ENCODE results near the gene AOX1. TPM values are rescaled to one million over a fixed set of nuclear protein-coding genes. Genes with fewer than 3 reads are reported as not detected.

The AOX1 gene
- total and polyA plus RNA-seq, 5 experiments from 2014 or later: not detected

GRCh38 chr2:200687922-200688920 lies 102.4 kb downstream of the AOX1 start:
- peaks cover 0 to 7% (median 0%) of the 10 kb centered on the region in 9 donors for H3K9me3 Mint-ChIP-seq
- no peak overlapping the region for H3K4me3 Mint-ChIP-seq
- H3K27ac Mint-ChIP-seq: no peak overlapping the region
- H3K36me3 Mint-ChIP-seq: peaks cover 0 to 8% (median 0%) of the 10 kb centered on the region in 3 donors
- POLR2A ChIA-PET: no interaction called here
- H3K4me1 Mint-ChIP-seq: peaks cover 0 to 3% (median 1%) of the 10 kb centered on the region in 4 donors
- H3K27me3 Mint-ChIP-seq: no peaks in the 10 kb centered on the region
- DNase-seq (no peak), ATAC-seq (no peak)

GRCh38 chr2:200689115-200689514 lies 103.3 kb downstream of the AOX1 start:
- H3K27ac Mint-ChIP-seq: peak overlapping the region in 1 of 10 donors; percentile 7
- ATAC-seq: no peak

DNA sequence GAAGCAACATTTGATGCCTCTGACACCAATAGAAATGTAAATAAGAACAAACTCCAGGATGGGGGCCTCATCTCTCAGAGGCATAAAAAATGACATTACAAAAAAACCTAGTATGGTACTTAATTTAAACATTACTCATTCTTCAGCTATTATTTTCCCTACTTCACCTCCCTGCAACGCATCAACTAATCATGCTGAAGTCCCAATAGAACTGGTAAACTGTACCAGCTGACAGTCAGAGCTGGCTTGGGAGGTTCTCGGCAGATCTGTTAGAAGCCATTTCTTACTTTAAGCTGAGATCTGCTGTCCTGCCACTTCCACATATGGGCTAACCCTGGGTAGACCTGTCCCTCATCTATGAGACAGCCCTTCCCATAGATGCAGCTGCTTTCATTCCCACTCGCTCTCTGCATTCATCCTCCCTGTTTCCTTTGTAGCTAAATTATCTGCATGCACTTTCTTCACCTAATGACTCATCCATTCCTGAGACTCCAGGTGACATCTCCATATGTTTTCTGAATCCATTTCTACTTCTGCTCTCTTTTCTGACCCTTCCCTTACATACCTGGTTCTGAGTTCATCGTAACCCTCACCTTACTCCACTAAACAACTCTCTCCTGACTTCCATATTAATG lies 108.1 kb downstream of the AOX1 start:
- H3K27me3 Mint-ChIP-seq: peaks cover 0 to 2% (median 0%) of the 10 kb centered on the region in 5 donors
- no peak for ATAC-seq
- no peak for DNase-seq
- peak overlapping the region in 1 of 10 donors; percentile 1 for H3K27ac Mint-ChIP-seq
- no peak overlapping the region for H3K4me3 Mint-ChIP-seq
- POLR2A ChIA-PET: no interaction called here
- H3K4me1 Mint-ChIP-seq: peaks cover 0 to 4% (median 2%) of the 10 kb centered on the region in 4 donors
- no peaks in the 10 kb centered on the region for H3K9me3 Mint-ChIP-seq
- H3K36me3 Mint-ChIP-seq: no peaks in the 10 kb centered on the region

More at GRCh38 chr2:200689115-200689514, 103.3 kb downstream of the AOX1 start:
- Mint-ChIP-seq H3K4me1 (peaks cover 0 to 3% (median 1%) of the 10 kb centered on the region in 4 donors), H3K27me3 (no peaks in the 10 kb centered on the region), H3K9me3 (peaks cover 0 to 7% (median 0%) of the 10 kb centered on the region in 9 donors), H3K36me3 (peaks cover 0 to 8% (median 0%) of the 10 kb centered on the region in 3 donors), H3K4me3 (no peak overlapping the region)
- POLR2A ChIA-PET: no interaction called here
- no peak for DNase-seq

DNA sequence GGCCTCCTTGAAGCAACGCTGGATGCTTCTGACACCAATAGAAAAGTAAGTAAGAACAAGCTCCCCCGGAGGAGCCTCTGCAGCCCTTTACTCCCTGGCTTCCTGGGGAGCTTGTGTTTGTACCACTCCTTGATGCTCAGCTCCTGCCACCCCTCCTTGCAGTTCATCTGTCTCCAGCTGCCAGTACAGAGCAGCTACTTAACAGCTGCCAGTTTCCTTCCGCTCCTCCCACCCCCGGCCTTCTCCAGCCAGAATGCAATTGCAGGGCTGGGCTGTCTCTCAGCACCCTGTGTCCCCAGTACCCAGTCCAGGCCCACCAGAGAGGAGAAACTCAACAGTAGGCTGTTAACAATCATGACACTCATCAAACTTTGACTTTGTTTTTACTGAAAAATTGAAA lies 109.4 kb downstream of the AOX1 start:
- no peak overlapping the region for H3K4me3 Mint-ChIP-seq
- ATAC-seq (peak in 1 of 2 donors; percentile 22), DNase-seq (no peak)
- H3K36me3 Mint-ChIP-seq: no peaks in the 10 kb centered on the region
- H3K27me3 Mint-ChIP-seq: peaks cover 0 to 2% (median 0%) of the 10 kb centered on the region in 5 donors
- H3K4me1 Mint-ChIP-seq: peaks cover 0 to 6% (median 1%) of the 10 kb centered on the region in 4 donors
- POLR2A ChIA-PET: no interaction called here
- peak overlapping the region in 4 of 10 donors; percentile 27 to 56 (median 36) for H3K27ac Mint-ChIP-seq
- no peaks in the 10 kb centered on the region for H3K9me3 Mint-ChIP-seq

GRCh38 chr2:200695601-200696000 lies 109.8 kb downstream of the AOX1 start:
- Mint-ChIP-seq H3K27me3 (peaks cover 0 to 3% (median 2%) of the 10 kb centered on the region in 5 donors), H3K36me3 (no peaks in the 10 kb centered on the region), H3K4me1 (peaks cover 0 to 6% (median 1%) of the 10 kb centered on the region in 4 donors), H3K9me3 (no peaks in the 10 kb centered on the region), H3K27ac (peak overlapping the region in 1 of 10 donors; percentile 40), H3K4me3 (no peak overlapping the region)
- DNase-seq: no peak
- POLR2A ChIA-PET: no interaction called here
- ATAC-seq: no peak

- H3K27ac Mint-ChIP-seq: no peak overlapping the region
- DNase-seq (no peak), ATAC-seq (no peak)
- peak overlapping the region in 1 of 10 donors; percentile 16 for H3K4me3 Mint-ChIP-seq
- H3K9me3 Mint-ChIP-seq: no peaks in the 10 kb centered on the region
- POLR2A ChIA-PET: no interaction called here
- peaks cover 0 to 10% (median 4%) of the 10 kb centered on the region in 4 donors for H3K4me1 Mint-ChIP-seq
- peaks cover 0 to 6% (median 3%) of the 10 kb centered on the region in 5 donors for H3K27me3 Mint-ChIP-seq
- H3K36me3 Mint-ChIP-seq: no peaks in the 10 kb centered on the region
Measured at GRCh38 chr2:200698217-200698616, 112.4 kb downstream of the AOX1 start.

GRCh38 chr2:200699310-200699709 lies 113.5 kb downstream of the AOX1 start:
- Mint-ChIP-seq H3K27me3 (peaks cover 0 to 8% (median 6%) of the 10 kb centered on the region in 5 donors), H3K4me1 (peaks cover 0 to 10% (median 4%) of the 10 kb centered on the region in 4 donors), H3K9me3 (no peaks in the 10 kb centered on the region), H3K4me3 (no peak overlapping the region), H3K36me3 (no peaks in the 10 kb centered on the region), H3K27ac (no peak overlapping the region)
- no peak for DNase-seq
- POLR2A ChIA-PET: no interaction called here
- no peak for ATAC-seq

- no peaks in the 10 kb centered on the region for H3K36me3 Mint-ChIP-seq
- POLR2A ChIA-PET: interaction anchor here (0.7 kb wide), 1 partner anchor 31 kb away, joined by 3 read pairs; no protein-coding TSS in a partner anchor
Measured at GRCh38 chr2:200700856-200701255, 115.0 kb downstream of the AOX1 start.

GRCh38 chr2:200702044-200702443 lies 116.2 kb downstream of the AOX1 start:
- Mint-ChIP-seq H3K27ac (no peak overlapping the region), H3K27me3 (peaks cover 0 to 8% (median 6%) of the 10 kb centered on the region in 5 donors), H3K4me3 (no peak overlapping the region), H3K9me3 (no peaks in the 10 kb centered on the region), H3K36me3 (no peaks in the 10 kb centered on the region), H3K4me1 (peaks cover 0 to 10% (median 2%) of the 10 kb centered on the region in 4 donors)
- ATAC-seq (no peak), DNase-seq (no peak)
- POLR2A ChIA-PET: no interaction called here

More at GRCh38 chr2:200700856-200701255, 115.0 kb downstream of the AOX1 start:
- ATAC-seq: no peak
- no peak overlapping the region for H3K27ac Mint-ChIP-seq
- no peak for DNase-seq
- no peak overlapping the region for H3K4me3 Mint-ChIP-seq
- H3K4me1 Mint-ChIP-seq: peaks cover 0 to 10% (median 2%) of the 10 kb centered on the region in 4 donors
- H3K9me3 Mint-ChIP-seq: no peaks in the 10 kb centered on the region
- peaks cover 0 to 8% (median 6%) of the 10 kb centered on the region in 5 donors for H3K27me3 Mint-ChIP-seq

DNA sequence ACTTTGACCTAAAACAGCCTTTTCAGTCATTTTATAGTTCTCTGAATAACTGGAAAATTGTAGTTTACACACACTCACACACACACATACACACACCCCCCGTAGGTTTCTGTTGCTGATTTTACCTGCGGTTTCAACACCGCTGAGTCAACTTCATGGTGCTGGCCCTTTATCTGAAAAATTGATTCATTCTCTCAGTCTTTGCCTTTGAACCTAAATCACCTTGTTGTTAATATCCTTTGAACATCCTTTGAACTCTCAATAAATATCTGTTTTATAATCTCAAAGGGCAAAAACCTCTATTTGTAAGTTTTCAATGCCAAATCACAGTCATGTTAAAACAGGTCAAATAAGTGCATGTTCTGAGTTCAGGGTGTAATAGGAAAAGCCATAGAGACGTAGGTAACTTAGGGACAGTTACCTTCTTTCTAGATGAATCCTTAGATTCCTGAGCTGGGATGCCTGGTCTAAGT lies 116.9 kb downstream of the AOX1 start:
- peaks cover 0 to 8% (median 6%) of the 10 kb centered on the region in 5 donors for H3K27me3 Mint-ChIP-seq
- no peak overlapping the region for H3K27ac Mint-ChIP-seq
- peaks cover 0 to 10% (median 2%) of the 10 kb centered on the region in 4 donors for H3K4me1 Mint-ChIP-seq
- no peak for DNase-seq
- no peaks in the 10 kb centered on the region for H3K9me3 Mint-ChIP-seq
- POLR2A ChIA-PET: interaction anchor here (0.6 kb wide), 1 partner anchor 1366 kb away, joined by 3 read pairs; no protein-coding TSS in a partner anchor
- ATAC-seq: no peak
- H3K36me3 Mint-ChIP-seq: no peaks in the 10 kb centered on the region
- no peak overlapping the region for H3K4me3 Mint-ChIP-seq

- Mint-ChIP-seq H3K4me1 (peaks cover 0 to 10% (median 2%) of the 10 kb centered on the region in 4 donors), H3K27me3 (peaks cover 0 to 8% (median 4%) of the 10 kb centered on the region in 5 donors), H3K4me3 (no peak overlapping the region), H3K9me3 (no peaks in the 10 kb centered on the region), H3K27ac (no peak overlapping the region), H3K36me3 (no peaks in the 10 kb centered on the region)
- POLR2A ChIA-PET: interaction anchor here (0.6 kb wide), 1 partner anchor 1365 kb away, joined by 3 read pairs; no protein-coding TSS in a partner anchor
- peak in 2 of 10 donors; percentile 19 to 23 for DNase-seq
- no peak for ATAC-seq
Measured at GRCh38 chr2:200703127-200703925, 117.5 kb downstream of the AOX1 start.

Data from naive thymus-derived CD8-positive, alpha-beta T cell (primary cell).